HG02870 (cell line): ENCODE measurements around the gene TBC1D22A.

ENCODE experiments used
- ATAC-seq: cut with Tn5 transposase; IDR thresholded peaks from one replicate; pipeline ENCODE4 v1.9.1; 2021; ENCODE audit warnings: mild to moderate bottlenecking, moderate library complexity; ENCODE audit not compliant: unreplicated experiment

Gene TBC1D22A

GRCh38 chr22:47005506-47006408 lies 243.3 kb downstream of the TBC1D22A start:
- ATAC-seq = no peak

- no peak for ATAC-seq
These were observed 244.0 kb downstream of the TBC1D22A start for GRCh38 chr22:47006433-47006832.

GRCh38 chr22:47006869-47007268 lies 244.4 kb downstream of the TBC1D22A start:
- no peak for ATAC-seq

GRCh38 chr22:47007496-47007895 lies 245.0 kb downstream of the TBC1D22A start:
- no peak for ATAC-seq

GRCh38 chr22:47008208-47008885 lies 245.9 kb downstream of the TBC1D22A start:
- ATAC-seq = no peak

GRCh38 chr22:47009304-47010101 lies 247.1 kb downstream of the TBC1D22A start:
- ATAC-seq = no peak

GRCh38 chr22:47010211-47010610 lies 247.8 kb downstream of the TBC1D22A start:
- ATAC-seq = no peak

- ATAC-seq = no peak
These were observed 248.8 kb downstream of the TBC1D22A start for GRCh38 chr22:47011131-47011858.

GRCh38 chr22:47011859-47012258 lies 249.4 kb downstream of the TBC1D22A start:
- no peak for ATAC-seq

GRCh38 chr22:47012589-47013370 lies 250.3 kb downstream of the TBC1D22A start:
- ATAC-seq = no peak

GRCh38 chr22:47013861-47014635 lies 251.6 kb downstream of the TBC1D22A start:
- ATAC-seq = no peak

GRCh38 chr22:47014636-47015345 lies 252.3 kb downstream of the TBC1D22A start:
- no peak for ATAC-seq

- no peak for ATAC-seq
These were observed 253.2 kb downstream of the TBC1D22A start for GRCh38 chr22:47015589-47016178.

- ATAC-seq = no peak
These were observed 254.2 kb downstream of the TBC1D22A start for GRCh38 chr22:47016631-47017030.

- no peak for ATAC-seq
These were observed 254.8 kb downstream of the TBC1D22A start for GRCh38 chr22:47017245-47017644.

- ATAC-seq = no peak
These were observed 255.8 kb downstream of the TBC1D22A start for GRCh38 chr22:47018010-47018910.
